Stimulated activated CD8-positive, alpha-beta memory T cell treated with anti-CD3 and anti-CD28 coated beads, Interleukin-12 subunit alpha, Interleukin-12 subunit beta, amount 100 ng/mL, for 24 hours (primary cell): ENCODE data around the gene MXRA5.
"Not testable (repeated sequence)": the region's sequence is repeated elsewhere in the genome, so short reads cannot be mapped to it uniquely, and the experiment has no call there.

Experiments
- DNase-seq: peaks from one replicate; pipeline ENCODE4 v3.0.0-alpha.2; 2020; ENCODE audit errors: extremely low read depth

The MXRA5 gene, protein sequence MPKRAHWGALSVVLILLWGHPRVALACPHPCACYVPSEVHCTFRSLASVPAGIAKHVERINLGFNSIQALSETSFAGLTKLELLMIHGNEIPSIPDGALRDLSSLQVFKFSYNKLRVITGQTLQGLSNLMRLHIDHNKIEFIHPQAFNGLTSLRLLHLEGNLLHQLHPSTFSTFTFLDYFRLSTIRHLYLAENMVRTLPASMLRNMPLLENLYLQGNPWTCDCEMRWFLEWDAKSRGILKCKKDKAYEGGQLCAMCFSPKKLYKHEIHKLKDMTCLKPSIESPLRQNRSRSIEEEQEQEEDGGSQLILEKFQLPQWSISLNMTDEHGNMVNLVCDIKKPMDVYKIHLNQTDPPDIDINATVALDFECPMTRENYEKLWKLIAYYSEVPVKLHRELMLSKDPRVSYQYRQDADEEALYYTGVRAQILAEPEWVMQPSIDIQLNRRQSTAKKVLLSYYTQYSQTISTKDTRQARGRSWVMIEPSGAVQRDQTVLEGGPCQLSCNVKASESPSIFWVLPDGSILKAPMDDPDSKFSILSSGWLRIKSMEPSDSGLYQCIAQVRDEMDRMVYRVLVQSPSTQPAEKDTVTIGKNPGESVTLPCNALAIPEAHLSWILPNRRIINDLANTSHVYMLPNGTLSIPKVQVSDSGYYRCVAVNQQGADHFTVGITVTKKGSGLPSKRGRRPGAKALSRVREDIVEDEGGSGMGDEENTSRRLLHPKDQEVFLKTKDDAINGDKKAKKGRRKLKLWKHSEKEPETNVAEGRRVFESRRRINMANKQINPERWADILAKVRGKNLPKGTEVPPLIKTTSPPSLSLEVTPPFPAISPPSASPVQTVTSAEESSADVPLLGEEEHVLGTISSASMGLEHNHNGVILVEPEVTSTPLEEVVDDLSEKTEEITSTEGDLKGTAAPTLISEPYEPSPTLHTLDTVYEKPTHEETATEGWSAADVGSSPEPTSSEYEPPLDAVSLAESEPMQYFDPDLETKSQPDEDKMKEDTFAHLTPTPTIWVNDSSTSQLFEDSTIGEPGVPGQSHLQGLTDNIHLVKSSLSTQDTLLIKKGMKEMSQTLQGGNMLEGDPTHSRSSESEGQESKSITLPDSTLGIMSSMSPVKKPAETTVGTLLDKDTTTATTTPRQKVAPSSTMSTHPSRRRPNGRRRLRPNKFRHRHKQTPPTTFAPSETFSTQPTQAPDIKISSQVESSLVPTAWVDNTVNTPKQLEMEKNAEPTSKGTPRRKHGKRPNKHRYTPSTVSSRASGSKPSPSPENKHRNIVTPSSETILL (N-terminal part only)

DNA sequence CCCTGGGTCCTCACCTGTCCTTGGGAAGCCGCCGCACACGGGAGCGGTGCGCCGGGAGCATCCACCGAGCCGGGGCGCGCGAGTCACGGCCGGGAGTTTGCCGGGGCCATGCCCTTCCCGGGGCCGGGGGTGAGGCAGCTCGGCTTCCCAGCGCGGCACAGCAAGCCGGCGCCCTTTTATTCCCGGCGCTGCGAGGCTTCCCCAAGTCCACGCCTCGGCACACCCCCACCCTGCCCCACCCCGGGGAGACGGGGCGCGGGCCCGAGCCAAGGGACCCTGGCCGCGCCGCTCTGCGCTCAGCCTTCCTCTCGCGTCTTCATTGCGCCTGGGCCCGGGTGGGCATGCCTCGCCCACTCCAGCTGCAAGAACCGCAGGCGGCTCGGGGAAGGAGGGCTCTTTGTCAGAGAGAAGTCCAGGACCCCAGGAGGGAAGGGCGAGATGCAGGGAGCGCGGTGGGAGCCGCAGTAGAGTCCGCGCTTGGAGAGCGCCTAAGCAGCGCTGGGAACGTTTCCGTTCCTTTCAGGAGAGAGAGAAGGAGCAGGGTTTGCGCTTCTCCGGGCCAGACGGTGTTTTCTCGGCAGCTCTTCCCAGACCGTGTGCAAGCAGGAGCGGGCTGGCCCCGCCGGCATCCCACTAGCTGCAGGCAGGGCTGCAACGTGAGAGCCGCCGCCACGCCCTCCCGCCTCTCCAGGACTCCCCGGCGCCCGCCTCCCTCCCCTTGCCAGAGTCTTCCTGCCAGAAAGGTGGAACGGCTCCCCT is at the start of gene MXRA5:
MXRA5 (minus strand) TSS at position 152 of the 759 bp plus-strand sequence. CDS start 2,819 bp downstream, outside the sequence.
- no peak for DNase-seq

DNA sequence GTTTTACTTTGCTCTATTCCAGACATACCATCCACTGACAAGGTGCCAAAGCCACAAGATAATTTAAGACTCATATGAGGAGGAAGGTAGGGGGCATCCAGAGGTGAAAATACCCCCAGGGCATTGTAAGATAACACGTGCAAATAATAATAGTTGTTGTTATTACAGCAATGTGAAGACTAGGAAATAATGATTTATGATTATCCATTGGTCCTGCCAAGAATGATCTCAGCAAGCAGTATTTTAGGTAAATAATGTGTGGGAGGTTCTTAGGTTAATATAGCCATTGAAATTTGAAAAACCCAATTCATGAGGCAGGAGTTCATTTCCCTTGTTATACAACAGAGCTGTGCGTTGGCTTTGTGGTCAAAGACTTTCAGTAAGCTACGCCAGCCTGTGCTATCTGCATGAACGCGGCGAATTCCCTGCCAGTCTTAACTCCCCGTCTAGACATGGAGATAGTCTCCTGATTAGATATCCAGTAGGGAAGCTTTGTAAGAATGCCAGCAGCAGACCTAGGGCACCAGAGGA is 47.2 kb upstream of the MXRA5 start:
- no peak for DNase-seq

DNA sequence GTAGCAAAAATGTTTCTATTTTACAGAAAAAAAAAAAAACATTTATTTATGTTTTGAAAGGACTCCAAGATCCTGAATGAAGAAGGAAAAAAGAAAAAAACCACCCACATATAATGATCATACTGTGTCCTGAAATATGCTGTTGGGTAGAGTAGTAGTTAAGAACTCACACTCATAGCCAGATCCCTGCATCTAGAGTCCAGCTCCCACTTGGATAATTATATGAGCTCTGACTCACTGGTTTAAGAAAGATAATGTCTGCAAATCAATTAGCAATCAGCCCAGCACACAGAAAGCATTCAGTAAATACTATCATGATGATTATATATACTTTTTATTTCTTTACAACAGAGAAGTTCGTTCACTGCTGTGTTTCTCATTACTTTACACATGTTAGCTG is 46.7 kb upstream of the MXRA5 start:
- DNase-seq: no peak

DNA sequence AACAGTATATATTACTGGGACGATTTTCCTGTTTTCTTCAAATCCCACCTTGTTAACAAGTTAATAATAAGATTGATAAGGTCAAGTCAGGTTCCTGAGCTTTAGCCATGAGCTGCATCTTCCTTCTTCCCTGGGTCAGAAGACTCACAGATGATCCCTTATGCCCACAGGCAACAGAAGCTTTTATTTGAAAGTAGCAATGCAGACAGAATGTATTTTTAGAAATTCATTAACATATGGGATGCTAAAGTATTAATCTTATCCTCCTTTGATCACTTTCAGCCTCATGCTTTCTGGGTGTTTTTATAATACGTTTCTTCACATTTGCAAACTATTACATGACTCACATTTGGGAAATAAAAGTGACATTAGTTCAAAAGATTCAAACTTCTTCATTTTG is 42.0 kb upstream of the MXRA5 start:
- no peak for DNase-seq

DNA sequence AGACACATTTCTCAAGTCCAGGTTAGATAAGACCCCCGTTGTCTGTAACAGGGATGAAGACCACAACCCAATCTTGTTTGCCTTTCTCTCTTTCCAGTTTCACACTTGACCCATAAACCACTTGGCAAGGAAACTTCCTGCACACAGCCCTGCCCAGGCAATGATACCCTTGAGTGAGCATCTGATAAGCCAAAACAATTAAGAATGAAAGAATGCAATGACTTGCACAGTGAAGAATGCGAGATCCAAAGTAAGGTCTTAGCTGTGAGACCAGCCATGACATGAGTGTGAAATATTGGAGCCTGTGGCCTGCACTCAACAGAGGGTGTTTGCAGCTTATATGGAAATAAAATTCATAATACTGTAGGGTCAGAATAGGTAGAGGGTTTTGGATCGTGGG is 37.9 kb upstream of the MXRA5 start:
- DNase-seq: no peak

DNA sequence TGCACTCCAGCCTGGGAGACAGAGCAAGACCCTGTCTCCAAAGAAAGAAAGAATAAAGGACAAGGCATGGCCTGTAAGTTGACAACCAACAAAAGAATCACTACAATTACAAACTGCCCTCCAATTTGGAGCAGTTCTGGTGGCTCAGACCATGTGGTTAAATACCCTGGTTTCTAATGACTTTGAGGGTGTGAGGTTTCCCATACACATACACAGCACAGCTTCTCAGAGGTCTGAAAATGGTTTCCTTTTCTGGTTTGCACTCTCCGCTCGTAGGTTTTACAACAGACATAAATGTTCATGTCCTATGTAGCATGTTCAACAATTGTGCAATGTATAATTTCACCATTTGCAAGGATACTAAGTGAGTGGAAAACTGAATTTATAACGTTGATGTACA is 34.2 kb upstream of the MXRA5 start:
- DNase-seq: no peak

DNA sequence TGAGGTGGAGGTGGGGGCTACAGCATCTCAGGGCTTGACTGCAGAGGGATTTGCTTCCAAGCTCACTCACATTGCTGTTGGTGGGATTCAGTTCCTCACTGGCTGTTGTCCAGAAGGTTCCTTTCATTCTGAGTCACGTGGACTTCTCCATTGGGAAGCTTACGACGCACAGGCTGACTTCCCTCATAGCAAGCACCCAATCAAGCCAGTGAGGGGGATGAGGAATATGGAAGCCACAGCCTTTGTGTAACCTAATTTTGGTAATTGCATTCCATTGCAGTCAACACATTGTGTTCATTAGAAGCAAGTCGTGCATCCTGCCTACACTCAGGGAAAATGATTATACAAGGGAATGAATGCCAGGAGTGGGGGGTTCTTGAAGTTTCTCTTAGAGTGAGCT is 32.7 kb upstream of the MXRA5 start:
- no peak for DNase-seq

DNA sequence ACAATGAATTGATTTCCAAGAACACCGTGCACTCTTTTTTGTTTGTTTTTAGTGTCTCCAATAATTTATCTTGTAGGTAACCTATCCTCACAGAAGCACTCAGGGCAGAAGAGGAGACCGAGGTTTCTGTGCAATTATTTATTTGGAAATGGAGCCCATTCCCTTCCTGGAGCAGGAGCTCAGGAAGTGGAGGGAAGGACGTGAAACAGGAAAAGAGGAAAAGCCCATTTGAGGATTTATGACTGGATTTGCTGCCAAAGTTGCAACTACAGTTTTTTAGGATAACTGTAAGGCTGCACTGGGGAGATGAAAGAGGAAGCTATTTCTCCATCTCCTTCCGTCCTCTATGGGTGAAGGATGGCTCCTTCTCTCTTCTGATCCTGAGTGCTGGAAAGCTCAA is 31.7 kb upstream of the MXRA5 start:
- DNase-seq: no peak

DNA sequence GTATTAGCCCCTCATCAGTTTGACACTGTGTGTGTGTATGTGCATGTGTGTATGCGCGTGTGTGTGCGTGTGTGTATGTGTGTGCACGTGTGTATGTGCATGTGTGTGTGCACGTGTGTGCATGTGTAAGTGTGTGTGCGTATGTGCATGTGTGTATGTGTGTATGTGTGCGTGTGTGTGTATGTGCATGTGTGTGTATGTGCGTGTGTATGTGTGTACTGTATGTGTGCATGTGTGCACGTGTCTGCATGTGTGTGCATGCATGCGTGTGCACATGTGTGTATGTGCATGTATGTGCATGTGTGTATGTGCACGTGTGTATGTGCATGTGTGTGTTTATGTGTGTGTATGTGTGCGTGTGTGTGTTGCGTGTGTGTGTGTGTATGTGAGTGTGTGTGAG is 31.1 kb upstream of the MXRA5 start:
- DNase-seq: no peak

DNA sequence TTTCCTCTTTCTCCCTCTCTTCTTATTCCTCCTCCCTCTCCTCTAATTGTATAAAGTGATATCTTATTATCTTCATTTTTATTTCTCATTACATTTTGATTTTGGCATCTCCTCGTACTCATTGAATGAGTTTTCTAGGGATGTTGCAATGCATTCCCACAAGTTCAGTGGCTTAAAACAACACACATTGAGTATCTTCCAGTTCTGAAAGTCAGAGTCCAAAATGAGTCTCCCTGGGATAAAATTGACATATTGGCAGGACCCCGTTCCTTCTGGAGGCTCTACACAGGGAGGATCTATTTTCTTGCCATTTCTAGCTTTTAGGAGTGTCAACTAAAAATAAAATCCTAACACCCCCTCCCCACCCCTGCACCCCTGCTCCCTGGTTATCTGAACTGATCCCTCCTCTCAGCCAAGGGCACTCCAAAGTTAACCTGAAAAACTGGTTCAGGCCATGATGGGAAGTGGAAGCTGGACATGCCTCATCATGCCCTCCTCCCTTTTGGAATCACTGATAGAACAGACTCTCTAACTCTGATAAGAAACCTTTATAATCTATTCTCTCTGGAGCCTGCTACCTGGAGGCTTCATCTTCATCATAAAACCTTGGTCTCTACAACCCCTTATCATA is 29.5 kb upstream of the MXRA5 start:
- not testable (repeated sequence) for DNase-seq

DNA sequence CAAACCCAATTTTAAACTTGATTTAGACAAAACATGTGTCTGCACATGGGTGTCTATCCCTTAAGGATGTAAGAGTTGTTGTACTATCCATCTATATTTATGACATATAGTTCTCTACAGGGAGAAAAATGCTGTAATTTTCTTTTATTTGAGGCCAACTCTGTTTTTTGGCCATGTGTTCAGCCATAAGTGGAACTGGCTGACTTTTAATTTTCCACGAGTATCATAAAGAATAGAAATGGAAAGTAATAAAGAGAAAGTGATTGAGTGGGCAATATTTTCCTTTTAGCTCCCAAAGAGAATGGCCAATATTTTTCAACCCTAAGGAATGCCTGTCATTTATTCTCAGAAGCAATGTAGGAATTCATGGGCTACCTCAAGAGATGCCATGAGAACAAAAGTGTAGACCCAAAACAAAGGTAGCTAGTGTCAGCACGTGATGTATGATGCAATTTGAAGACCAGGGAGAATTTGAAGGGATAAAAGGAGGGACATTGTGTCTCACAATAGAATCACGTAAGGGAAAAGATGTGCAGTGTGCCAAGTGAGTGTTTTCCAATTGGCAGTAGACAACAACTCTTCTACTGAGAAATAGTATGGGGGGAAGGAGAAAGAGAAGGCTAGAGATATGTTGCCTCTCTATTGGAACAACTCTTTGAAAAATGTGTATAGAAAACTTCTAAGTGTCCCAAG is 27.8 kb upstream of the MXRA5 start:
- DNase-seq: no peak

DNA sequence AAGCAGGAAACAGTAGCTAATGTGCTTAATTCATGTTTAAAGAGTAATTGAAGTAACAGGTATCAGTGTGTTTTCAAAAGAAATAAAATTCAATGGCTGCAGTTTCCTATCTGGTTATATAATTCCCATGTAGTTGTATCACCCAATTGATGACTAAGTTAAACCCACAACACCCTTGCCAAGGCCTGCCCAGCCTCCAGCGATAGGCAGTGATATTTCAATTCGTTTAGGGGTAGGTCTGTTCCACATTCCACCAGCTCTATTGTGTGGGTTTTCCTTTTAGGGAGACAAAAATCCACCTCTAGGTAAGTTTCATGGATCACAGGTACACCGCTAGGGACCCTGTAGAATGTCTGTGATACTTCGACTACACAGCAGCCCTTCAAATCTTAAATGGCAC is 24.7 kb upstream of the MXRA5 start:
- no peak for DNase-seq

DNA sequence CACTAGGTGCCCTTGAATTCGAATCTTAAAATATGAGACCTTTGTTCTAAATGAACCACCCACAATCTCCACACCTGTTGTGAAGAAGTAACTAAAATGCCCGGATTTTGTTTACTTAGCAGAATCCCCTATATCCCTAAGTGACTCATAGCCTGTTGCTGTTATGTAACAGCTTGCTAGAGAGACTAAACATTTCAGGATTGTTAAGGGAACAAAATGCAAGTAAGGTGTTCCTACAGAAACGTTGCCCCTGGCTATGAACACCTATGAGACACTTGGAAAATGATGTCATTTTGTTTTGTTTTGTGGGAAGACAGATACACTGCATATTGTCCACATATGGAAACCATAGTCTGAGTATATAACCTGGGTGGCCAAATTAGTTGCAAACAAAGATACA is 24.2 kb upstream of the MXRA5 start:
- DNase-seq: no peak

DNA sequence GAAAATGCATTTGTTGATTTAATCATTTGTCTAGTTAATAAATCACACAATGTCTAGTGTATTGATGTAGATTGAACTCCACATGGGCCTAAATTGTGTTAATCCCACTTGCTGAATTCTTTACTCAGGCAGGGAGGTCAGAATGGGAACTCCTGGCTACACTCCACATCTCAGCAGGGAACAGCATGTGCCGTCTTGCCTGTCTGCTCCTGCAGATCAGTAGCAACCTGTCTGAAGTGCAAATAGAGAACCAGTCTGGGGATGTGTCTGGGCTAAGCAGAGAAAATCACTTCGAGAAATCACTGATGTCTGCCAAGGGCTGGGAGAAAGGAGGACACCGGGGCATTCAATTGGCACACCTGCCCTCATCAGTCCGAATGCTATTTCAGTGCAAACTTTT is 16.5 kb upstream of the MXRA5 start:
- DNase-seq: no peak

DNA sequence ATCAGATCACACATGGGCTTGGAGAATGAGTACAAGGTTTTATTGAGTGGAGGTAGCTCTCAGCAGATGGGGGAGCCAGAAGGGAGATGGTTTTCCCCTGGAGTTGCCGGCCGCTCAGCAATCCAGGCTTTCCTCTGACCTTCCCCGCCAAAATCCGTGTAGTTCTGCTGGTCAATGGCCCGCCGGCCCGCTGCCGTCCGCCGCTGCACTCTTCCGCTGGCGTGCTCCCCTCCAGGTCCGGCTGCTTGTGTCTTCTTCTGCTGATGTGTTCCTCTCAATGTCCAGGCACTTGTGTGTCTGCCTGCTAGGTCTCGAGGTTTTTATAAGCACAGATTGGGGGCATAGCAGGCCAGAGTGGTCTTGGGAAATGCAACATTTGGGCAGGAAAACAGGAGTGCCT is 14.4 kb upstream of the MXRA5 start:
- DNase-seq: no peak

DNA sequence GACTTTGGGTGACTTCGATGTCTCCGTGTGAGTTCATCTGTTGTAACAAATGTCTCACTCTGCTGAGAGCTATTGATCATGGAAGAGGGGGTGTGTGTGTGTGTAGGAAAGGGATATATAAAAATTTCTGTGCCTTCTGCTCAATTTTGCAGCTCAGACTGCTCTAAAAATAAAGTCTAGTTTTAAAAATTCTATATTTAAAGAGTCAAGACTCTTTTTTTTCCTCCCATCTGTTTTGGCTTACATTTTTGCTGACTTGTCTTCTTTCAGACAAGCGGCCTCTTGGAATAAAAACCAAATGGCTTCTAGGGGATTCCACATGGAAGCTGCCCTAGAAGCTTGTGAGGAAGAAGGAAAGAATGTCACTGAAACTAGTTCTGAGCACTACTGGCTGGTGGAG is 6.3 kb upstream of the MXRA5 start:
- not testable (repeated sequence) for DNase-seq

DNA sequence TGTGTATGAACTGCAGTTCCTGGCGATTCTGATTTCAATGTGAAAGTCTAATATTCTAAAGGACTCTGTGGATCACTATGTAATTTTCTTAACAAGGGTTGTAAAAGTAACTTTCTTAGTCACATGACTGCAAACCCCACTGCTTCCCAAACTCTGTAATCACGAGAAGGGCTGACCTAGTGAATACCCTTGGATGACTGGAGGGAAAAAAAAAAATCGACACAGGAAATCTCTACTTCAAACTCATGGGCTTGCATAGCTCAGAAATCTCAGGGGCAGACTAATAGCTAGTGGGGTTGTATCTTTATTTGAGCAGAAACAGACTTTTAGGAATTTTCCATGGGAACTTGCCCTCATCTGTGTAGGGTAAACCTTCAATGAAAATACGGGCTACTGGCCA is 4.8 kb upstream of the MXRA5 start:
- no peak for DNase-seq

DNA sequence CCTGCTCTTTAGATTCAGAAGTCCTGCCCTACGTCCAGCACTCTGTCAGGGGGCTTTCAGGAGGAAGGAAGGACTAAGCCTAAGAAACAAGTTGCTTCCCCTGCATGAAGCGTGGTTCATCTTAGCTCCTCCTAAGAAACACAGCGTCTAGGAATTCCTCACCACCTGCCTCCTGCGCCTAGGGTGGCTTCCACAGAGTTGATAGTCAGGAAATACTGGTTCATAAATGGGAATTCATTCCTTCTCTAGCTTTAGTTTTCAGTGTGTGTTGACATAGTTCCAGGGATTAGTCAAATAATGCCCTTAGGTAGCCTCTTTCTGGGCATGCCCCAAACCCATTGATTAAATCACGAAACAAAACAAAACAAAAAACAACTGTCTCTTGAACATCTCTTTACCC is 1.7 kb upstream of the MXRA5 start:
- DNase-seq: no peak

DNA sequence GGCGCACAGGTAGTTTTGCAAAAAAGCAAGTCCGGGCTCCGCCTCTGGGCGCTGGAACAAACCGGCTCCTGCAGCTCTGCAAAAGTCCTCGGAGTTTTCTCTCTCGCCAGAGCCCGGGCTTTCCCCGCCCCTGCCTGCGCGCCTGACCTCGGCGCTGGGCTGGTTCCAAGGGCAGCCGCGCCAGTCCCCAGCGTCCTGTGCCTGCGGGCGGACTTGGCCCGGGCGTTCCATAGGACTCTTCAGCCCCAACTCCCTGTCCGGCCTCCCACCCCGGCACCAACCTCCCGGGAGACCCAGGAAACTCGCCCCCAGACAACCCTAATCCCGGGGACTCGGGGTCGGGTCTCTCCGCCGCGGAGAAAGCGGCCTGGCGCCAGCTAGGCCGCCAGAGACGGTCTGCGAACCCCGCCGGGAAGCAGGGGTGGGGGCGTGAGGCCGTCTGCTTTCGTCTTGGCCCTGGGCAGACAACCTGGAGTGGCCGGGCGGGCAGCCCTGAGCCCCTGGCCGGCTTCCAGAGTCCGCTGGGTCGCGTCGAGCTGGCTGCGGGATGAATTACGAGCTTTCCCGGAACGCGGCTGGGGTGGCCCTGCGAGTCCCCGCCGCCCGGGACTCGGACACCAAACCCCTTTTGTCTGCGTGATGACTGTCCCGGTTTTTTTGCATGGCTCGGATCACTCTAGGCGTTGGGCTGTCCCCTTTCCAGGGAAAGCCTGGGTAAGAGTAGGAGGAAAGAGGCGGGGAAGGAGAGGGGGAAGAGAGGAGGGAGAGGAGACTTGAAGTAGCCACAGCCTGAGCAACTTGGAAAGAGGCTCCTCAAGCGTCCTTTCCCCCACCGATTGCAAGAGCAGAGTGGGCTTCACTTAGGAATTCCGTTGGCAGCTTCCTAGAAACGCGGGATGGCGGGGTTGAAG is 916 bp downstream of the MXRA5 start:
- no peak for DNase-seq
